GM18951 (cell line): ENCODE data around the gene TVP23A.
"Not testable (repeated sequence)": the region's sequence is repeated elsewhere in the genome, so short reads cannot be mapped to it uniquely, and the experiment has no call there.

Experiments used
- POLR2A ChIP-seq: IDR thresholded peaks from 4 replicates; pipeline ENCODE4 v1.6.1; 2011; ENCODE audit warnings: mild to moderate bottlenecking; ENCODE audit not compliant: insufficient read length, insufficient read depth; ENCODE audit errors: extremely low read depth
- in situ Hi-C: fragments of 300-500 bp; cut with MboI; formaldehyde crosslinking; loops from one replicate; pipeline ENCODE4 v1.12.0; 2022; ENCODE audit warnings: low sequenced_read_pairs, mixed read lengths, inconsistent platforms; ENCODE audit not compliant: unreplicated experiment

The TVP23A gene

DNA sequence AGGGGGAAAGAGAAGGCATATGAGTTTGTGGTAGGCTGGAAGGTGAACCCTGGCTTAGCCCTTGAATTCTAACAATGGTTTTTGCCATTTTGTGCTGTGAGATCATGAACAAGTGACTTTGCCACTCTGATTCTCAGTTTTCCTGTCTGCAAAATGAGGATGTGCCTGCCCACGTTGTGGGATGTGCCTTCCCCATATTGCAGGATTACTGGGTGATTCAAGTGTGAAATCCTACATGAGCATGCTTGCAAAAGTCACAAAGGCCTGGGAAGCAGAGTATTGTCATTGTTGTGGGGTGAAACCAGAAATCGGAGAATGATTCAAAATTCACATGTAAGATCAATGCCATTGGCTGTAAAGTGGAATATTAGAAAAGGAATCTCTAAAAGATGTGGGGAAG lies 28.6 kb upstream of the TVP23A start:
- in situ Hi-C loops = no loop called here
- no peak for TF ChIP-seq POLR2A

GRCh38 chr16:10846213-10846998 lies 27.8 kb upstream of the TVP23A start:
- in situ Hi-C loops = no loop called here
- TF ChIP-seq POLR2A = no peak

- in situ Hi-C loops = no loop called here
Observed at GRCh38 chr16:10840703-10841102, 22.1 kb upstream of the TVP23A start.

DNA sequence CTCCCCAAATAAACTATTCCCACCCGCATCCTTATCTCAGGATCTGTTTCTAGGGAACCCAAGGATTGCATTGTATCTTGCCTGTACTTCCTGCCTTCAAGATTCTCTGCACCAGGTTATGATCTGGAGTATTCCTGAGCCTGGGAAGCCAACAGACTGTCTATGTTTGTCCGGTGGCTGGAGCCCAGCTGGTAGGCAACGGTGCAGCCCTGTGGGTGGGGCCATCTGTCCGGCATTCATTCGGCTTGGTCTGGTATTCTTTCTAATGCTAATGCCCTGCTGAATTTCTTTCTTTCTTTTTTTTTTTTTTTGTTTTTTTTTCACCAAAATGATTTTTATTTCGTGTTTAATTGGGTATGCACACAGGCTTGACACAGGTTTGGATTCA lies 20.7 kb upstream of the TVP23A start:
- no peak for TF ChIP-seq POLR2A
- in situ Hi-C loops = no loop called here

More at GRCh38 chr16:10840703-10841102, 22.1 kb upstream of the TVP23A start:
- no peak for TF ChIP-seq POLR2A

DNA sequence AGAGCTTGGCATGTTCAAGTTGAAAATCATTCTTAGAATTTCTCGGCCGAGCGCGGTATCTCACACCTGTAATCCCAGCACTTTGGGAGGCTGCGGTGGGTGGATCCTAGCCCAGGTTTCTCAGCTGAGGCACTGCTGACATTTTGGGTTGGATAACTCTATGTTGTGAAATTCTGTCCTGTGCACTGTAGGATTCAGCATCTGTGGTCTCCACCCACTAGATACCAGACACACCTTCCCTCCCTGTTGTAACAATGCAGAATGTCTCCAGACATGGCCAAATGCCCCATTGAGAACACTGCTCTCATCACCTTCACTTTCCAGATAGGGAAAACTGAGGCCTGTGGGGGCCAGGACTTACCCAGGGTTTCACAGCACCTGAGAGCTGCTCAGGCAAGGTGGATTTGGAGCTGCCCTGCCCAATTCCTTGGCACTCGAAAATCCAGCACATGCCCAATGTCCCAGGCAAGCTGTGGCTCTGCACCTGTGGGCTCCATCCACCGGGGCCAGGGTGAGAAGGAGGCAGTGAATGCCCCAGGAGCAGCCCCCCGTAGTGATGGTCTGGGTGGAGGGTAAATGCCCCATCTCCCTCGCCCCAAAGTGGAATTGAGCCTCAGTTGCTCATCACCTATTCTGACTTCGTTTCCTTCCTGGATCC lies 20.2 kb upstream of the TVP23A start:
- in situ Hi-C loops = no loop called here
- TF ChIP-seq POLR2A = no peak

DNA sequence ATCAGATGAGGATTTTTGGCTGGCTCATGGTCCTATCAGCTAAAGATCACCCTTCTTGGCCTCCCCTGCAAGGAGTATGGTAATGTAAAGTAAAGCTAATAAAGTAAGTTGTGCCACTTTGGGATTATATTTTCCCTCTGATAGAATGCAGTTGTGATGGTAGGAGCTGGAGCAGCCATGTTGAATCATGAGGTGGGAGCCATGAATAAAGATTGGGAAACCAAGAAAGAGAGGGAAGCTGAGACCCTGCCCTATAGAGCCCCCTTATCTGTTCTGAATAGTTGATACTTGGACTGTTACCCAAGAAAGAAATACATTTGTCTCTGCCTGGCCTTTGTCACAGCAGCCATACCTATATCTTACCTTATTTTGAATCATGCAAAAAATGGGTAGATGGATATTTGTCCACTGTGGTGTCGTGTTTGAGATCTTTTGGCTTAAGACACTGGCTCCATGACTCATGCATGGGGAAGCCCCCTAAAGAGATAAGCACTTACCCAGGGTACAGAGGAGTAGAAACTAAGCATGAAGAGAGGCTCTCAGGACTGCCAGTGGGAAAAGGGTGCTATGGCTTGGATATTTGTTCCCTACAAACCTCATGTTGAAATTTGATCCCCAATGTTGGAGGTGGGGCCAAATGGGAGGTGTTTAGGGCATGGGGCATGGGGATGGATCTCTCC lies 17.7 kb upstream of the TVP23A start:
- in situ Hi-C loops = no loop called here

DNA sequence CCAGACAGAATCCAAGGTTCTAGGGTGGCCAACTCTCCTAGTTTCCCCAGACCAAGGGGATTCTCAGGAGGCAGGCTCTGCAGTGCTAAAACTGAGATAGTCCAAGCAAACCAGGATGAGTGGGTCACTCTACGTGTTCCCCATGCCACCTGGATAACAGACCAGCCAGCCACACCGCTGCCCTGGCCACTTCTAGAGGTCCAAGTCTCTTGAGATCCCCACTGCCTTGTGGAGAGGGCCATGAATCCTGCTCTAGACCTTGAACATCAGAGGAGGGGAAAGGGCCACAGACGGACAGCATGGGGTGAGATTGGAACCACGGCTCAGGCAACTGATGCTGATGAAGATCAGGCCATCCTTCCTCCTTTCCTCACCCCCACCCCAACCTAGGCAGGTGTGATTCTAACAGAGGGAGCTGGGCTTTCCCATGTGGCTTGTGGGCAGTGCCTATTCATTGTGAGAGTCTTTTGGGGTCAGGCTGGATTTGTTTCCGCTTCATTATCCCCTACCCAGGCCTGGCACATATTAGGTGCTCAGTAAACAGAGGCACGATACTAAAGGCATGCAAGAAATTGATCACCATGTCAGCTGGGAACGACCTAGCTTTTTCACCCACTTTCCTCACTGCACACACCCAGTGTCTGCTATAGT lies 16.8 kb upstream of the TVP23A start:
- in situ Hi-C loops = no loop called here
- TF ChIP-seq POLR2A = no peak

More for the DNA sequence above, 17.7 kb upstream of the TVP23A start:
- TF ChIP-seq POLR2A = no peak

DNA sequence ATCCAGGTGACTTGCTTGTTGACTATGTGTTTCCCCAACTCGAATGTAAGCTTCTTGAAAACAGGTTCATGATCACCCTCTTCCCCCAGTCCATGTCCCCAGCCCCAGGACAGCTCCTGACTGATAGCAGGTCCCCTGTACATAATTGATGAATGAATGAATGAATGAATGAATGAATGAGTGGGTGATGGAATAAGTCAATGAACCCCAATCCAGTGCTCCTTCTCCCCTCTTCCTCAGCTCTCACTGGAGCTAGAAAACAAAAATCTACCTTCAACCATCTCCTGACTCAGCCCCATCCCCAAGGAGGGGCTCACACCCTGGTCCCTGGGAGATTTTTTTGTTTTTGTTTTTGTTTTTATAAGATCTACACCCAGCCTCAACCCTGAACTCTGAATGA lies 16.2 kb upstream of the TVP23A start:
- TF ChIP-seq POLR2A = no peak
- in situ Hi-C loops = no loop called here

DNA sequence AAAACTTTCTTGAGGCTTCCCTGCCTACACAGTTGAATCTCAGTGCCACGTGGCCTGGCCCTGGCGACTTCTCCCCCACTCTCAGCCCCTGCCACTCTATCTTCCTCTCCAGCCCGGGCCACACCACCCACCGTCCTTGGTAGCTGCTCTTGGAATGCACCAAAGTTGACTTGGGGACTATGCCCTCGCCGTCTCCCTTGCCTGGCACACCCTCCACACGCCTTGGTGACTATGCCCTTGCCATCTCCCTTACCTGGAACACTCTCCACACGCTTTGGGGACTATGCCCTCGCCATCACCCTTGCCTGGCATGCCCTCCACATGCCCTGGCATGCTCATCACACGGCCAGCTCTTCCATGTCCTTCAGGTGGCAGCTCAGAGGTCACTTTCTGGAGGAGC lies 15.5 kb upstream of the TVP23A start:
- no peak for TF ChIP-seq POLR2A
- in situ Hi-C loops = no loop called here

GRCh38 chr16:10833271-10833670 lies 14.7 kb upstream of the TVP23A start:
- TF ChIP-seq POLR2A = no peak
- in situ Hi-C loops = no loop called here

GRCh38 chr16:10831894-10832886 lies 13.6 kb upstream of the TVP23A start:
- in situ Hi-C loops = no loop called here

GRCh38 chr16:10830240-10830639 lies 11.6 kb upstream of the TVP23A start:
- in situ Hi-C loops = not testable (repeated sequence)

More at GRCh38 chr16:10831894-10832886, 13.6 kb upstream of the TVP23A start:
- TF ChIP-seq POLR2A = no peak

DNA sequence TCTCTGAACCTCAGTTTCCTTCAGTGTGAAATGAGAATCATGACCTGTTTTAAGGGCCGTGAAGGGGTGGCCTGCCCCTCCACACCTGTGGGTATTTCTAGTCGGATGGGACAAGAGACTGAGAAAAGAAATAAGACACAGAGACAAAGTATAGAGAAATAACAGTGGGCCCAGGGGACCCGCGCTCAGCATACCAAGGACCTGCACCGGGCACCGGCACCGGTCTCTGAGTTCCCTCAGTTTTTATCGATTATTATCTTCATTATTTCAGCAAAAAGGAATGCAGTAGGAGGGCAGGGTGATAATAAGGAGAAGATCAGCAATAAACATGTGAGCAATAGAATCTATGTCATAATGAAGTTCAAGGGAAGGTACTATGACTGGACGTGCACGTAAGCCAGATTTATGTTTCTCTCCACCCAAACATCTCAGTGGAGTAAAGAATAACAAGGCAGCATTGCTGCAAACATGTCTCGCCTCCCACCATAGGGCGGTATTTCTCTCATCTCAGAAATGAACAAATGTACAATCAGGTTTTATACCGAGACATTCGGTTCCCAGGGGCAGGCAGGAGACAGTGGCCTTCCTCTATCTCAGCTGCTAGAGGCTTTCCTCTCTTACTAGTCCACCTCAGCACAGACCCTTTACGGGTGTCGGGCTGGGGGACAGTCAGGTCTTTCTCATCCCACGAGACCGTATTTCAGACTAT lies 10.9 kb upstream of the TVP23A start:
- in situ Hi-C loops = not testable (repeated sequence)
